Medulla oblongata (tissue), 1 donor: ENCODE results near the gene TSPAN4.

Experiments used
- DNase-seq: peaks from one replicate; pipeline ENCODE4 v3.0.0-alpha.2; 2015; ENCODE audit errors: extremely low spot score

The TSPAN4 gene

DNA sequence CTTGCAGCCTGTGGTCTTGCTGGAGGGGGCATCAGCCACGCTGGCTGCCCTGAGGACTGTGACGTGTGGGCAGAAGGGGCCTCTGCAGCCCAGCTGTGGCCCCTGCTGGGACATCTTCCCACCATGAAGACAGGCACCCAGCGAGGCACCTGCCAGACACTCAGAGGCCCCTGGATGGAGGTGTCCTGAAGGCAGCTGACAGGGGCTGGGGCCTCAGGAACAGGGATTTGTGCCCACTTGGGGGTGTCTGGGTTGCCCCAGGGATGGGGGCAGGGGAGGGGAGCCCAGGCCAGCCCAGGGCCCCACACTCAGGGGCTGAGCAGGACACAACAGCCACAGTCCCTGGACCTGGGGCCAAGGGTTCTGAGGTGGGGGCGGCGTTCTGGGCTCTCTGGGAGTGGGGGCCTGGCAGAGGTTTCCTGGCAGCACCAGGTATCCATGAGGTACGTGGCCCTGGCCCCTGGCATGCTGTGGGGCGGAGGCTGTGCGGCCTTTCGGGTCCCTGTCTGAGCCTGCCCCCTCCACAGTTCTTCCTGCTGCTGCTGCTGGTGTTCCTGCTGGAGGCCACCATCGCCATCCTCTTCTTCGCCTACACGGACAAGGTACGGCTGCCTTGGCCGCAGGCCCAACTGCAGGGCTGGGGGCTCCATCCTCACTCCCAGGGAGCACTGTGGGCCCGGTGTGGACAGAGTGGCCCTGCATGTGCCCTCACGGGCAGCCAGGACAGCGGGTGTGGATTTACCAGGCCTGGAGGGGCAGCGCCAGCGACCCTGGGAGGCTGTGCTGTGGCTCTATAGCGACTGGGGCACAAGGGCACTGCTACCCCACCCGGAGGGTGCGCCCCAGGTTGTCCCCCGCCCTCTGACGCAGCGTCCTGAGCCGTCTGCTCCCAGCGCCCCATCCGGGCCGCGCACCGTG is 21.5 kb downstream of the TSPAN4 start:
- DNase-seq, result no peak

GRCh38 chr11:864898-865297 is 22.2 kb downstream of the TSPAN4 start:
- no peak for DNase-seq

DNA sequence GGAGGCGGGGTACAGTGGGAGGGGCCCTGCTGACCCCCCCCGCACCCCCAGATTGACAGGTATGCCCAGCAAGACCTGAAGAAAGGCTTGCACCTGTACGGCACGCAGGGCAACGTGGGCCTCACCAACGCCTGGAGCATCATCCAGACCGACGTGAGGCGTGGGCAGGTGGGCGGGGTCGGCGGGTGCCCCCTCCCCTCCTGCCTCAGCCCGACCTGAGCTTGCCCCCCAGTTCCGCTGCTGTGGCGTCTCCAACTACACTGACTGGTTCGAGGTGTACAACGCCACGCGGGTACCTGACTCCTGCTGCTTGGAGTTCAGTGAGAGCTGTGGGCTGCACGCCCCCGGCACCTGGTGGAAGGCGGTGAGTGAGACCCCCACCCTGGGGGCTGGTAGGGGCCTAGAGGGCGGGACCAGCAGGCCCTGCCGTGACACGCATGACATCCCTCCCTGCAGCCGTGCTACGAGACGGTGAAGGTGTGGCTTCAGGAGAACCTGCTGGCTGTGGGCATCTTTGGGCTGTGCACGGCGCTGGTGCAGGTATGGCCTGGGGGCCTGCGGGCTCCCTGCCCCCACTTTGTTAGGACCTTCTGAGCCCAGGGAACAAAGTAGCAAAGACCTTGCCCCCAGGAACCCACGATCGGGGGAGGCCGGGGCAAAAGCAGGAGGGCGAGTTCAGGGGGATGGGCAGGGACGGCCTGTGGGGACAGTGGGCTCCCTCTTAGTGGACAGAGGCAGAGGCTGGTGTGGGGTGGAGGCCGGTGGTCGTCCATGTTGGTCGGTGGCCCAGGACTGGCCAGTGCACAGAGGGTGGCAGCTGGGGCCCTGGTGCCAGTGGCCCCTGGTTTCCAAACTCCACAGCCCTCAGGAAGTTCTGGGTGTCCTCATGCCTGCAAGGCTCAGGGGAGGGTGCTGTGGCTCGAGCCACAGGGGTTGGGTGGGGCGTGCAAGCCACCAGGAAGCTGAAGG is 23.1 kb downstream of the TSPAN4 start:
- no peak for DNase-seq

- no peak for DNase-seq
Measured at GRCh38 chr11:866481-866880, 23.8 kb downstream of the TSPAN4 start.

- DNase-seq, result no peak
Measured at GRCh38 chr11:867856-868358, 25.3 kb downstream of the TSPAN4 start.

- DNase-seq, result no peak
Measured at GRCh38 chr11:868394-868793, 25.7 kb downstream of the TSPAN4 start.

- DNase-seq, result no peak
Measured at GRCh38 chr11:868802-869201, 26.1 kb downstream of the TSPAN4 start.

DNA sequence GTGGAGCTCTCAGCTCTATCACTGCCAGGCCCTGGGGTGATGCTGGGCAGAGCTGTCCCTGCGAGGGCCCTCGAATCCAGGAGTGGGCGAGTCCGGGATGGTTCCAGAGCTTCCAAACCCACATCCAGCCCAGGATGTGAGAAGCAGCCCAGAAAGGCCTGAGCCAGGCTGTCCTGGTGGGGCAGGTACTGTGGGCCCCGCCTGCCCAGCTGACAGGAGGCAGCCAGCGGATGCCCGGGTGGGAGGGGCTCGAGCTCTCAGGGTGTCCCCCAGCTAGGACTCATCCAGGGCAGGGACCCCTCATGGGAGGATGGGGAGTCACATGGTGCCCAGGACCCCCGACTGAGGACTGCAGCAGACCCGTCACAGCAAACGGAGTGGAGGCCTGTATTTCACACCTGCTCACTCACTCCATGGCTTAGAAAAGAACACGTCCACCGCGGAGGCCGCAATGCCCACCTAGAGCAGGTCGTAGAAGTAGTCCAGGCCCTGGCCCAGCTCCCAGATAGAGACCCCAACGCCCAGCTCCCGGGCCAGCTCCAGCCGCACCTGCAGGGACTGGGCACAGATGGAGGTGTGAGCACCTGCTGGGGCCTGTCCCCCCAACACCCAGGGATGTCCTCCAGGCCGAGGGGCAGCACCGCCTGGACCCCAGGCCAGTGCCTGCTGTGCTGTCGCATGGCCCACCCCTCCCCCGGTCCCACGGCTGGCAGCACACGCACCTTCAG is 26.9 kb downstream of the TSPAN4 start:
- no peak for DNase-seq

DNA sequence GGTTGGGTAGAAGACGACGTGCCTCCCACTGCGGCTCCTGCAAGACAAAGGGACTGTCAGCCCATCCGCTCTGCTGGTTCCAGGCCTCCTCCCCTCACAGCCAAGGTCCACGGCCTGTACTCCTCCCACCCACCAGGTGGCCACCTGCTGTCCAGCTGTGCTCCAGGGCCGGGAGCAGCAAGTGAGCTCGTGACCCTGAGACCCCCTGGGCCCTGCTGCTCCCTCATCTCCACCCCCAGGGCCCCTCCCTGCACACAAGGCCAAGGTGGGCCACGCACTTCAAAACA is 27.4 kb downstream of the TSPAN4 start:
- no peak for DNase-seq

DNA sequence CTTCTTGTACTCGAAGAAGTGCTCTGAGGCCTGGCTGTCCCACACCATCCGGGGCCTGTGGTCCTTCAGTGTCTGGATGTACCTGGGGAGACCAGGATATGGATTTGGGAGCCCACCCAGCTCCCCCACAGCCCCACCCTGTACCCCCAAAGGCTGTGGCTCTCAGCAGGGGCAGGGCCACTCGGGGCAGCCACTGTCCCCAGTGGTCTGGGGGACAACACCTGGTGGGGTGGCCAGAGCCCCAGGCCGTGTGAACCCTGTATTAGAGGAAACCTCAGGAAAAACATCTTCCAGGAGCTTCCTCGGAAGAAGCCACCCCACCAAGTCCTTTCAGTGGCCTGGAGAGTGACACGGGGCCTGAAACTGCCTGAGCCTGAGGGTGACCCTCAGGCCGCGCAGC is 27.8 kb downstream of the TSPAN4 start:
- no peak for DNase-seq

GRCh38 chr11:871472-871871 is 28.8 kb downstream of the TSPAN4 start:
- DNase-seq, result no peak

GRCh38 chr11:872799-873198 is 30.1 kb downstream of the TSPAN4 start:
- no peak for DNase-seq

- DNase-seq, result no peak
Measured at GRCh38 chr11:873706-874105, 31.1 kb downstream of the TSPAN4 start.

GRCh38 chr11:875203-875602 is 32.6 kb downstream of the TSPAN4 start:
- no peak for DNase-seq

- no peak for DNase-seq
Measured at GRCh38 chr11:875769-876301, 33.2 kb downstream of the TSPAN4 start.

DNA sequence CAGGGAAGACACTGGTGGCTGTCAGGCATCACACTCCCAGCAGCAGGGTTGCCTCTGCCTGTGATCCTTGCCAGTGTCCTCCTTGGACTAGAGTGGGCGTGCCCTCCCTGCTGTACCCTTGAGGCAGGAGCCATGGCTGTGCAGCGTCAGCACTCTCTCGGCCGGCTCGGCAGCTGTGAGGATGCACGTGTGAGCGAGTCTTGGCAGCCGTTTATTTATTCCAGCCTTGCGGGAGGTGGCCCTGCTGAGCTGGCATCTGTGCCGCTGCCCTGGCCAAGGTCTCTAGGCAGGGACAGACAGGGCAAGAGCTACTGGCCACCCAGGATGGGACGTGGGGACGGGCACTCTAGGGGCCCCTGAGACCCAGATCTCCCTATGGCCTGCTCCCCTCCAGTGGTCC is 33.9 kb downstream of the TSPAN4 start:
- DNase-seq, result peak; percentile 46

- DNase-seq, result no peak
Measured at GRCh38 chr11:877565-877964, 34.9 kb downstream of the TSPAN4 start.

- no peak for DNase-seq
Measured at GRCh38 chr11:880447-880846, 37.8 kb downstream of the TSPAN4 start.

DNA sequence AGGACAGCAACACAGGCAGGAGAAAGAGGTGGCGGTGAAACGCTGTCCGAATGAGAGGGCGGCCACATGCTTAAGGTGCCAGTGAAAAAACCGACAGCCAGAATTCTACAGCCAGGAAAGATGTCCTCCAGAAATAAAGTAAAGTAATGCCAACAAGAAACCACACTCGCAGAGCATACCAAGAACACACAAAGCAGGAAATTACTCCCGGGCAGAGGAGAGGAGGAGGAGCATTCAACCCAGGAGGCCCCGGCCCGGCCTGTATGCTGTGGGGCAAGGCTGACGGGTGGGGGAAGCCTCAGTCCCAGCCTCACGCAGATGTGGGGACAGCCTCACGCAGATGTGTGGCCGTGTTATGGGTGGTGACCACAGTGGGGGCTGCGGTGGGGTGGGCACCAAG is 39.9 kb downstream of the TSPAN4 start:
- DNase-seq, result no peak

DNA sequence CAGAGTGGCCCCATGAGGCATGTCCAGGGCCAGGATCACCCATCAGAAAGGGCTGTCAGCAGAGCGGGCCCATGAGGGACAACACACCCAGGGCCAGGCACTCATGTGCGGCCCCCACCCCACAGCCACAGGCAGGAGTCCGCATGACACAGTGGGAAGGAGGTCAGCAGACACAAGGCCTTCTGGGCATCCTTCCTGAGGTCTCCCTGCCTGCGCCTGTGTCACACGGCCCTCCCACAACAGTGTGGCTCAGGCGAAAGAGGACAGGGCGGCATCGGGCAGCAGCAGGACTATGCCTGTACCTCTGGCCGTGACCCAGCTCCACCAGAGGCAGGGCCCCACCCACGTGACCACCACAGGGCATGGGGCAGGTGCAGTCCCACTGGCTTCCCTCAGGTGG is 40.9 kb downstream of the TSPAN4 start:
- DNase-seq, result no peak

- no peak for DNase-seq
Measured at GRCh38 chr11:884578-885070, 42.0 kb downstream of the TSPAN4 start.

DNA sequence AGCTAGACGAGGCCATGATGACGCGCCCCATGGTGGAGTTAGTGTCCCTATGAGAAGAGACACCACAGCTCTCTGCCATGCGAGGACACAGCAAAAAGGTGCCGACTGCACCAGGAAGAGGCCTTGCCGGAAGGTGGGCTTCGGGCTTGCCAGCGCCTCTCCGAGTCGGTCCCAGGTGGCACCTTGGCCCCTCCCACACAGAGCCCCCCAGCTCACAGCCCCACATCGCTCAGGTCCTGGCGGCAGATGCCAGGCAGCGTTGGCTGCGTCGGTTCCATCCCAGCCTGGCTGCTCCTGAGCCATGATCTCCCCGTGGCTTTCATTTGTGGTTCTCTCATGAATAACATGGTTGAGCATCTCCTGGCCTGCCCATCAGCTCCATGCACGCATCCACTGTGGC is 43.9 kb downstream of the TSPAN4 start:
- no peak for DNase-seq
